Central memory CD8-positive, alpha-beta T cell (primary cell): ENCODE data around the gene TAF6.
"Not testable (repeated sequence)": the region's sequence is repeated elsewhere in the genome, so short reads cannot be mapped to it uniquely, and the experiment has no call there.

Experiments
- ATAC-seq: fragments of 150-1000 bp; cut with Tn5 transposase; replicated peaks from 2 replicates; pipeline ENCODE4 v1.10.0; 2022; ENCODE audit warnings: mild to moderate bottlenecking, moderate FRiP score, moderate number of reproducible peaks; ENCODE audit not compliant: poor library complexity, severe bottlenecking; ENCODE audit errors: extremely low read depth
- DNase-seq, 2 donors: peaks; one replicate each; pipeline ENCODE4 v3.0.0; 2021; ENCODE audit warnings: low spot score in 2 of 2
- H3K27ac Mint-ChIP-seq: one replicate; pipeline ENCODE4 v1.8.0; 2022; ENCODE audit warnings: low read depth, mild to moderate bottlenecking, moderate library complexity, mixed read lengths
- H3K27me3 Mint-ChIP-seq: one replicate; pipeline ENCODE4 v1.8.0; 2022; ENCODE audit warnings: mixed read lengths
- H3K36me3 Mint-ChIP-seq: one replicate; pipeline ENCODE4 v1.8.0; 2022; ENCODE audit warnings: mild to moderate bottlenecking, moderate library complexity, mixed read lengths; ENCODE audit not compliant: insufficient read depth
- H3K4me1 Mint-ChIP-seq: one replicate; pipeline ENCODE4 v1.8.0; 2022; ENCODE audit warnings: mixed read lengths
- H3K4me3 Mint-ChIP-seq: one replicate; pipeline ENCODE4 v1.8.0; 2022; ENCODE audit warnings: mild to moderate bottlenecking, moderate library complexity, mixed read lengths
- H3K9me3 Mint-ChIP-seq: one replicate; pipeline ENCODE4 v1.8.0; 2022; ENCODE audit warnings: mixed read lengths

The TAF6 gene

GRCh38 chr7:100142461-100142860 lies 23.3 kb upstream of the TAF6 start:
- DNase-seq, result no peak
- H3K27ac Mint-ChIP-seq, result no peak overlapping the region
- H3K4me1 Mint-ChIP-seq, result no peaks in the 10 kb centered on the region
- H3K4me3 Mint-ChIP-seq, result no peak overlapping the region
- peaks cover 8% of the 10 kb centered on the region for H3K27me3 Mint-ChIP-seq
- ATAC-seq, result no peak
- H3K9me3 Mint-ChIP-seq, result no peaks in the 10 kb centered on the region
- H3K36me3 Mint-ChIP-seq, result no peaks in the 10 kb centered on the region

- DNase-seq, result no peak
- Mint-ChIP-seq H3K36me3 (no peaks in the 10 kb centered on the region), H3K27ac (no peak overlapping the region), H3K4me3 (no peak overlapping the region), H3K9me3 (no peaks in the 10 kb centered on the region), H3K4me1 (no peaks in the 10 kb centered on the region), H3K27me3 (peaks cover 8% of the 10 kb centered on the region)
- ATAC-seq, result no peak
Measured at GRCh38 chr7:100141555-100141949, 22.4 kb upstream of the TAF6 start.

GRCh38 chr7:100137851-100138760 lies 18.9 kb upstream of the TAF6 start:
- H3K9me3 Mint-ChIP-seq, result no peaks in the 10 kb centered on the region
- H3K27ac Mint-ChIP-seq, result no peak overlapping the region
- DNase-seq (no peak), ATAC-seq (no peak)
- H3K4me3 Mint-ChIP-seq, result no peak overlapping the region
- H3K4me1 Mint-ChIP-seq, result no peaks in the 10 kb centered on the region
- H3K36me3 Mint-ChIP-seq, result no peaks in the 10 kb centered on the region
- peaks cover 8% of the 10 kb centered on the region for H3K27me3 Mint-ChIP-seq

DNA sequence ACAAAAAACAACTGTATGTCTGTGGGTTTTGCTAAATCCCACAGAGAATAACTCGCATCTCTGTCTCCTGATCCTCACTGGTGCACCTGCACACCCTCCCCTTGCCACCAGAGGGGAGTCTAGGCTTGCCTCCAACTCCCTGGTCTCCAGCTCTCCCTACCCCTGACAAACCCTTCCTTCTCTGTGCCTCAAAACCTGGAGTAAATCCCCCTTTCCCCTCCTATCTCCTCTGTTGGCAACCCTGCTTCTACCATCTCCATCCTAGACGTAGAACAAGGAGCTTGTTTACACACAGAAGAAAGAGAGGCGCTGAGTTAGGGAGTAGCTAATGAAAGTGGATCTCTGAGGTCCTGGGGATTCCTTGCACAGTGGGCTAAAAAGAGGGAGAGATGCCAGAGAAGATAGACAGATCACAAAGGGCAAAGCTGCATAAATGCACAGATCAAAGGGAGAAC lies 13.6 kb upstream of the TAF6 start:
- Mint-ChIP-seq H3K36me3 (peaks cover 3% of the 10 kb centered on the region), H3K27ac (peak overlapping the region; percentile 39), H3K27me3 (no peaks in the 10 kb centered on the region), H3K4me1 (peaks cover 19% of the 10 kb centered on the region), H3K9me3 (no peaks in the 10 kb centered on the region), H3K4me3 (no peak overlapping the region)
- DNase-seq, result peak; percentile 39 to 46
- ATAC-seq, result peak; percentile 68

DNA sequence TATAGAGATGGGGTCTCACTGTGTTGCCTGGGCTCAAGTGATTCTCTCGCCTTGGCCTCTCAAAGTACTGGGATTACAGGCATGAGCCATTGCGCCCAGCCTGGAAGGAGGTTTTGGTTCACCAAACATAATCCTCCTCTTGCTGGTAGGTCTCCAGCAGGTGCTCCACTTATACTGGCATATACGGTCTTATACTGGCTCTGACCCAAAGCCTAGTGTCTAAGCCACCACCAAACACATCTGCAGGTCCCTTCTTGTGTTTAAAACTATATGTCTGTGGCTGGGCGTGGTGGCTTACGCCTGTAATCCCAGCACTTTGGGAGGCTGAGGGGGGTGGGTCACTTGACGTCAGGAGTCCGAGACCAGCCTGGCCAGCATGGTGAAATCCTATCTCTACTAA lies 13.0 kb upstream of the TAF6 start:
- Mint-ChIP-seq H3K36me3 (peaks cover 3% of the 10 kb centered on the region), H3K4me3 (no peak overlapping the region), H3K9me3 (no peaks in the 10 kb centered on the region), H3K4me1 (peaks cover 21% of the 10 kb centered on the region), H3K27ac (peak overlapping the region; percentile 39), H3K27me3 (no peaks in the 10 kb centered on the region)
- DNase-seq, result no peak
- ATAC-seq, result no peak

GRCh38 chr7:100130608-100131453 lies 11.7 kb upstream of the TAF6 start:
- ATAC-seq (no peak), DNase-seq (peak; percentile 73 to 92)
- Mint-ChIP-seq H3K36me3 (peaks cover 12% of the 10 kb centered on the region), H3K4me3 (peak overlapping the region; percentile 18), H3K4me1 (peaks cover 31% of the 10 kb centered on the region), H3K27me3 (no peaks in the 10 kb centered on the region), H3K9me3 (no peaks in the 10 kb centered on the region), H3K27ac (peak overlapping the region; percentile 89)

DNA sequence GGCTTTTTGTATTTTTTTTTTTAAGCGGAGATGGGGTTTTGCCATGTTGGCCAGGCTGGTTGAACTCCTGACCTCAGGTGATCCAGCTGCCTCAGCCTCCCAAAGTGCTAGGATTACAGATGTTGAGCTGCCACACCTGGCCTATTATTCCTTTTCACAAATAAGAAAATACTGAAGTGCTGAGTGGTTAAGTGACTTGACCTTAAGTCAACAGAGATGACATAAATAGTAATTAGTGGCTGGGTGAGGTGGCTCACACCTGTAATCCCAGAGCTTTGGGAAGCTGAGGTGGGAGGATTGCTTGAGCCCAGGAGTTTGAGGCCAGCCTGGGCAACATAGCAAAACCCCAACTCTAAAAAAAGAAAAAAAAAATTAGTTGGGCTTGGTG lies 11.1 kb upstream of the TAF6 start:
- not testable (repeated sequence) for H3K4me3 Mint-ChIP-seq

DNA sequence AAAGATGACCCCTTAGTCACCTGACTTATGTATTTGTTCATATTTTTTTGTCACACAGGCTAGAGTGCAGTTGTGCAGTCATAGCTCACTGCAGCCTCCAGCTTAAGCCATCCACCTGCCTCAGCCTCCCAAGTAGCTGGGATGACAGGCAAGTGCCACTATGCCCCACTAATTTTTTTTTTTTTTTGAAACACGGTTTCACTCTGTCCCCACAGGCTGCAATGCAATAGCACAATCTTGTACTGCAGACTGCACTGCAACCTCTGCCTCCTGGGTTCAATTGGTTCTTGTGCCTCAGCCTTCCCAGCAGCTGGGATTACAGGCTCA lies 9.4 kb upstream of the TAF6 start:
- H3K4me1 Mint-ChIP-seq, result peaks cover 42% of the 10 kb centered on the region
- ATAC-seq, result no peak
- H3K27ac Mint-ChIP-seq, result no peak overlapping the region

More for the DNA sequence above, 11.1 kb upstream of the TAF6 start:
- not testable (repeated sequence) for DNase-seq, H3K9me3 Mint-ChIP-seq, H3K27me3 Mint-ChIP-seq, ATAC-seq, H3K27ac Mint-ChIP-seq
- peaks cover 12% of the 10 kb centered on the region for H3K36me3 Mint-ChIP-seq
- peaks cover 35% of the 10 kb centered on the region for H3K4me1 Mint-ChIP-seq

DNA sequence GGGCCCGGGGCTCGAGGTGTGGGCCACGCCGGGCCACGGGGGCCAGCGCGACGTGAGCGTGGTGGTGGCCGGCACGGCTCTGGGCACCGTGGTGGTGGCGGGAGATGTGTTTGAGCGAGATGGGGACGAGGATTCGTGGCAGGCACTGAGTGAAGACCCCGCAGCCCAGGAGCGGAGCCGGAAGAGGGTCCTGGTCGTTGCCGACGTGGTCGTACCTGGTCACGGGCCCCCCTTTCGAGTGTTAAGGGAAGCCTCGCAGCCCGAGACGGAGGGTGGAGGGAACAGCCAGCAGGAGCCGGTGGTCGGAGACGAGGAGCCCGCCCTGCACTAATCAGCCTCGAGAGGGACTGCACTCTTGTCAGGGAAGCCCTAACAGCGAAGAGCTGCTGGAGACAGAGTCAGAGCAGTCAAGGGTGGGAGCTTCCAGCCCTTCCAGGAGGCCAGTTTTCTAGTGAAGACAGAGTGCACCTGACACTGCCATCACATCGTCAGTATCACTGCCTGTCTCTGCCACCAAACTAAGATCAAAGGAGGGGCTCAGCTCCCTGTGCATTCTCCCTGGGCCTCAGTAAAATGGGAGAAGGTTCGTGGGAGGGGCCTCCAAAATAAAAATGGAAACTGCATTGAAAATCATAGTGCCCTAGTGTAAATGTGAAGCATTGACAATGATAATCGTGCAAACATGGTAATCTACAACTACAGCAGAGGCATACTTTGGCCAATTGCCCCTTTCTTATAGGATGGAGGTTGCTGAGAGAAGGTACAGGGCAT lies 8.9 kb upstream of the TAF6 start:
- DNase-seq (peak in 1 of 2 donors; percentile 20), ATAC-seq (no peak)

More for the DNA sequence above, 9.4 kb upstream of the TAF6 start:
- H3K36me3 Mint-ChIP-seq, result peaks cover 14% of the 10 kb centered on the region
- no peaks in the 10 kb centered on the region for H3K27me3 Mint-ChIP-seq
- H3K4me3 Mint-ChIP-seq, result peak overlapping the region; percentile 98
- no peak for DNase-seq
- H3K9me3 Mint-ChIP-seq, result no peaks in the 10 kb centered on the region

DNA sequence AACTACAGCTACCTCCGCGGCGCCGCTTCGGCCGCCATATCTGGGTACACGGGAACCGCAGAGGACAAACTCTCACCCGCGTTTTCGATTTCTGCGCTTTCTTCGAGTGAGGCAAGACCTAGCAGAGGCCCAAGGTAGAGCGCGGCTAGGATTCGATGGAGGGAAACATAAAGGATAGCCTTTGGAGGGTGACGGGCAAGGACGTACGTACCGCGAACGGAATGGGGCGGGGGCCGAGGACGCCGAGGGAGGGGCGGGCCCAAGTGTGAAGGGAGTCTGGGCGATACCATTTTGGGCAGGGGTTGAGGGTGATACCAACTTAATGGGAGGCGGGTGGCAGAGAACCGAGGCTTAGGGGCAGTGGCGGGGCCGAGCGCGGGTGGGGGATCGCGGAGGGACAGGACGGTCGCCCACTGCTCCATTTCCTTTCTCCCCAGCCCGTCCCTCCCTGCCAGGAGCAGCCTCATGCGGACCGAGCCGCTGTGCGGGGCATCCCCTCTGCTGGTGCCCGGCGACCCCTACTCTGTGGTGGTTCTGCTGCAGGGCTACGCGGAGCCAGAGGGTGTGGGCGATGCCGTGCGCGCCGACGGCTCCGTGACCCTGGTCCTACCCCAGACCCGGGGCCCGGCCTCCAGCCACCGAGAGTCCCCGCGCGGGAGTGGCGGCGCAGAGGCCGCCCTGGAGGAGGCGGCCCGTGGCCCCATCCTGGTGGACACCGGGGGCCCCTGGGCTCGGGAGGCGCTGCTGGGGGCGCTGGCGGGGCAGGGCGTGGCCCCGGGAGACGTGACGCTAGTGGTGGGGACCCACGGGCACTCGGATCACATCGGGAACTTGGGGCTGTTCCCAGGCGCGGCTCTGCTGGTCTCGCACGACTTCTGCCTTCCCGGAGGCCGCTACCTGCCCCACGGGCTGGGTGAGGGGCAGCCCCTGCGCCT lies 8.0 kb upstream of the TAF6 start, which contains the start of gene MBLAC1:
MBLAC1 (plus strand) TSS at position 37 of the 935 bp plus-strand sequence; CDS start at position 466, 429 bp downstream.
- H3K36me3 Mint-ChIP-seq, result peaks cover 13% of the 10 kb centered on the region
- H3K4me1 Mint-ChIP-seq, result peaks cover 35% of the 10 kb centered on the region
- DNase-seq, result peak; percentile 89 to 91
- H3K4me3 Mint-ChIP-seq, result peak within 1 kb of the TSS; percentile 98
- ATAC-seq, result peak; percentile 76
- no peaks in the 10 kb centered on the region for H3K9me3 Mint-ChIP-seq
- peak within 1 kb of the TSS; percentile 95 for H3K27ac Mint-ChIP-seq
- H3K27me3 Mint-ChIP-seq, result no peaks in the 10 kb centered on the region

More for the DNA sequence above, 8.9 kb upstream of the TAF6 start:
- Mint-ChIP-seq H3K4me3 (peak overlapping the region; percentile 98), H3K4me1 (peaks cover 42% of the 10 kb centered on the region), H3K27ac (no peak overlapping the region), H3K27me3 (no peaks in the 10 kb centered on the region), H3K36me3 (peaks cover 14% of the 10 kb centered on the region), H3K9me3 (no peaks in the 10 kb centered on the region)

- peak overlapping the region; percentile 98 for H3K4me3 Mint-ChIP-seq
- DNase-seq, result no peak
- no peaks in the 10 kb centered on the region for H3K27me3 Mint-ChIP-seq
- H3K9me3 Mint-ChIP-seq, result no peaks in the 10 kb centered on the region
- H3K4me1 Mint-ChIP-seq, result peaks cover 30% of the 10 kb centered on the region
- H3K27ac Mint-ChIP-seq, result peak overlapping the region; percentile 95
- ATAC-seq, result no peak
- H3K36me3 Mint-ChIP-seq, result peaks cover 13% of the 10 kb centered on the region
Measured at GRCh38 chr7:100126239-100126930, 7.2 kb upstream of the TAF6 start.
